Effector CD4-positive, alpha-beta T cell (primary cell): ENCODE results near the gene PPP1R36.
"Not testable (repeated sequence)": the region's sequence is repeated elsewhere in the genome, so short reads cannot be mapped to it uniquely, and the experiment has no call there.

Experiments
- DNase-seq: peaks from one replicate; pipeline ENCODE4 v3.0.0-alpha.2; 2020
- total RNA-seq: gene quantifications from one replicate; lab custom pipeline; 2026; lab: John Stamatoyannopoulos, UW

PPP1R36 gene
- 0.75 reads per million for total RNA-seq

GRCh38 chr14:64549791-64550620 lies at the start of gene PPP1R36:
Gene PPP1R36, plus strand, starts transcription at chr14:64549961. Its CDS starts 37 bp downstream, at chr14:64549998.
- no peak for DNase-seq

GRCh38 chr14:64500088-64500487 lies 49.7 kb upstream of the PPP1R36 start:
- no peak for DNase-seq

GRCh38 chr14:64501411-64502171 lies 48.2 kb upstream of the PPP1R36 start:
- peak; percentile 8 for DNase-seq

GRCh38 chr14:64502456-64502855 lies 47.3 kb upstream of the PPP1R36 start:
- DNase-seq: peak; percentile 6

- DNase-seq: peak; percentile 14
These were observed 46.8 kb upstream of the PPP1R36 start for GRCh38 chr14:64502887-64503433.

- peak; percentile 100 for DNase-seq
These were observed 46.1 kb upstream of the PPP1R36 start, which contains the start of gene ZBTB25 for GRCh38 chr14:64503434-64504309. Gene ZBTB25, minus strand, starts transcription at chr14:64503838. Its CDS starts 13,305 bp downstream, at chr14:64490533.

- DNase-seq: peak; percentile 78
These were observed 45.4 kb upstream of the PPP1R36 start, which contains the start of gene ZBTB1 for GRCh38 chr14:64504310-64504896. Gene ZBTB1, plus strand, starts transcription at chr14:64504770. Its CDS starts 16,735 bp downstream, at chr14:64521505.

- peak; percentile 80 for DNase-seq
These were observed 44.6 kb upstream of the PPP1R36 start for GRCh38 chr14:64504897-64505794.

GRCh38 chr14:64506721-64507120 lies 43.0 kb upstream of the PPP1R36 start:
- no peak for DNase-seq

GRCh38 chr14:64507376-64508156 lies 42.2 kb upstream of the PPP1R36 start:
- DNase-seq: no peak

GRCh38 chr14:64508215-64508776 lies 41.5 kb upstream of the PPP1R36 start:
- DNase-seq: no peak

- no peak for DNase-seq
These were observed 40.7 kb upstream of the PPP1R36 start for GRCh38 chr14:64509036-64509435.

- peak; percentile 63 for DNase-seq
These were observed 38.7 kb upstream of the PPP1R36 start for GRCh38 chr14:64510825-64511671.

- DNase-seq: no peak
These were observed 36.5 kb upstream of the PPP1R36 start for GRCh38 chr14:64513271-64513670.

GRCh38 chr14:64515053-64515452 lies 34.7 kb upstream of the PPP1R36 start:
- no peak for DNase-seq

GRCh38 chr14:64516969-64517368 lies 32.8 kb upstream of the PPP1R36 start:
- DNase-seq: no peak

- DNase-seq: not testable (repeated sequence)
These were observed 32.1 kb upstream of the PPP1R36 start for GRCh38 chr14:64517667-64518066.

GRCh38 chr14:64518229-64518628 lies 31.5 kb upstream of the PPP1R36 start:
- DNase-seq: no peak

- no peak for DNase-seq
These were observed 29.1 kb upstream of the PPP1R36 start for GRCh38 chr14:64520699-64521098.
